NCI-H2029 treated with DMSO at 0.1 percent for 48 hours (cell line): ENCODE data around the gene ZNF341.
A peak's percentile ranks its signal among the peaks of the same experiment; 100 is the strongest.

Experiments used
- DNase-seq: peaks from one replicate; lab custom pipeline; 2025; lab: John Stamatoyannopoulos, UW

ZNF341 gene

GRCh38 chr20:33825340-33826269 lies 93.8 kb downstream of the ZNF341 start:
- DNase-seq = no peak

GRCh38 chr20:33826270-33826897 lies 94.6 kb downstream of the ZNF341 start:
- DNase-seq = peak; percentile 37

GRCh38 chr20:33827109-33827508 lies 95.3 kb downstream of the ZNF341 start:
- DNase-seq = no peak

- peak; percentile 71 for DNase-seq
Observed at GRCh38 chr20:33827634-33828325, 96.0 kb downstream of the ZNF341 start.

GRCh38 chr20:33828326-33828844 lies 96.6 kb downstream of the ZNF341 start:
- DNase-seq = no peak

- no peak for DNase-seq
Observed at GRCh38 chr20:33828967-33829560, 97.3 kb downstream of the ZNF341 start.

GRCh38 chr20:33829636-33830035 lies 97.8 kb downstream of the ZNF341 start:
- no peak for DNase-seq

- DNase-seq = no peak
Observed at GRCh38 chr20:33830371-33830770, 98.6 kb downstream of the ZNF341 start.

GRCh38 chr20:33832103-33832804 lies 100.5 kb downstream of the ZNF341 start:
- DNase-seq = no peak

GRCh38 chr20:33833333-33833732 lies 101.5 kb downstream of the ZNF341 start:
- no peak for DNase-seq

GRCh38 chr20:33835615-33836172 lies 103.9 kb downstream of the ZNF341 start:
- DNase-seq = no peak

GRCh38 chr20:33836277-33836676 lies 104.5 kb downstream of the ZNF341 start:
- no peak for DNase-seq

GRCh38 chr20:33837096-33837830 lies 105.5 kb downstream of the ZNF341 start:
- no peak for DNase-seq

GRCh38 chr20:33838035-33838864 lies 106.5 kb downstream of the ZNF341 start:
- DNase-seq = no peak

- no peak for DNase-seq
Observed at GRCh38 chr20:33839591-33839990, 107.8 kb downstream of the ZNF341 start.

- DNase-seq = no peak
Observed at GRCh38 chr20:33840160-33840559, 108.4 kb downstream of the ZNF341 start.

GRCh38 chr20:33840759-33841435 lies 109.1 kb downstream of the ZNF341 start:
- DNase-seq = no peak

GRCh38 chr20:33841436-33841799 lies 109.6 kb downstream of the ZNF341 start:
- no peak for DNase-seq
